ENCODE data around the gene CCDC33. TPM values are rescaled to one million over a fixed set of nuclear protein-coding genes. Genes with fewer than 3 reads are reported as not detected.
A peak's percentile ranks its signal among the peaks of the same experiment; 100 is the strongest.

CCDC33 gene
- total RNA-seq, 1 experiment from 2014 or later, result not detected

GRCh38 chr15:74302821-74303359 is 66.8 kb downstream of the CCDC33 start:
- peak; percentile 70 to 79 for TF ChIP-seq CTCF (IDR thresholded peaks at IDR 0.05; ENCODE audit: insufficient read depth in 1 of 2, low read depth in 1 of 2, low read length in 1 of 2, severe bottlenecking in 1 of 2, unreplicated experiment in 1 of 2)
- H3K4me3 ChIP-seq (ENCODE audit: low read depth, low read length), result no peak overlapping the region
- no peak overlapping the region for H3K4me3 Mint-ChIP-seq (ENCODE audit: unreplicated experiment)
- no peaks in the 10 kb centered on the region for H3K36me3 ChIP-seq (ENCODE audit: control insufficient read depth, insufficient read depth, low read length)
- H3K36me3 Mint-ChIP-seq (ENCODE audit: insufficient read depth, unreplicated experiment), result no peaks in the 10 kb centered on the region
- intact Hi-C loops (cut with micrococcal nuclease; ENCODE audit: unreplicated experiment), result loop anchor here (1.0 kb wide), 1 partner anchor 176 kb away; no protein-coding TSS in a partner anchor
- DNase-seq, result peak; percentile 51 to 66
- peaks cover 43% of the 10 kb centered on the region for H3K27me3 Mint-ChIP-seq (ENCODE audit: insufficient read depth, unreplicated experiment)
- H3K27me3 ChIP-seq (replicated peaks; ENCODE audit: control insufficient read depth, insufficient read depth, low read length), result peaks cover 3% of the 10 kb centered on the region
- no peaks in the 10 kb centered on the region for H3K9me3 Mint-ChIP-seq (ENCODE audit: unreplicated experiment)
- H3K4me1 ChIP-seq, result no peaks in the 10 kb centered on the region
- no peak overlapping the region for H3K27ac Mint-ChIP-seq (ENCODE audit: unreplicated experiment)
- no peaks in the 10 kb centered on the region for H3K9me3 ChIP-seq
- H3K4me1 Mint-ChIP-seq (ENCODE audit: low read depth, unreplicated experiment), result no peaks in the 10 kb centered on the region
- POLR2A ChIA-PET, result no interaction called here
- no TSS peak for BruUV-seq (replicated peaks)
- CTCF ChIA-PET, result no interaction called here

GRCh38 chr15:74303741-74304309 is 67.7 kb downstream of the CCDC33 start:
- CTCF ChIA-PET, result interaction anchor here (0.6 to 1.2 kb wide), 2 partner anchors 19 to 123 kb away, joined by 3 to 4 read pairs; no protein-coding TSS in a partner anchor
- H3K27ac Mint-ChIP-seq (ENCODE audit: unreplicated experiment), result no peak overlapping the region
- H3K9me3 Mint-ChIP-seq (ENCODE audit: unreplicated experiment), result no peaks in the 10 kb centered on the region
- Histone ChIP-seq H3K36me3 (ENCODE audit: control insufficient read depth, insufficient read depth, low read length) (no peaks in the 10 kb centered on the region), H3K27me3 (replicated peaks; ENCODE audit: control insufficient read depth, insufficient read depth, low read length) (peaks cover 3% of the 10 kb centered on the region), H3K4me1 (no peaks in the 10 kb centered on the region), H3K4me3 (ENCODE audit: low read depth, low read length) (no peak overlapping the region), H3K9me3 (no peaks in the 10 kb centered on the region)
- H3K27me3 Mint-ChIP-seq (ENCODE audit: insufficient read depth, unreplicated experiment), result peaks cover 39% of the 10 kb centered on the region
- H3K36me3 Mint-ChIP-seq (ENCODE audit: insufficient read depth, unreplicated experiment), result no peaks in the 10 kb centered on the region
- intact Hi-C loops (cut with micrococcal nuclease; ENCODE audit: unreplicated experiment), result loop anchor here (1.0 kb wide), 1 partner anchor 177 kb away; no protein-coding TSS in a partner anchor
- H3K4me1 Mint-ChIP-seq (ENCODE audit: low read depth, unreplicated experiment), result no peaks in the 10 kb centered on the region
- no peak for TF ChIP-seq CTCF (IDR thresholded peaks at IDR 0.05; ENCODE audit: insufficient read depth in 1 of 2, low read depth in 1 of 2, low read length in 1 of 2, severe bottlenecking in 1 of 2, unreplicated experiment in 1 of 2)
- POLR2A ChIA-PET, result no interaction called here
- BruUV-seq (replicated peaks), result no TSS peak
- no peak for DNase-seq
- no peak overlapping the region for H3K4me3 Mint-ChIP-seq (ENCODE audit: unreplicated experiment)

GRCh38 chr15:74304431-74304830 is 68.3 kb downstream of the CCDC33 start:
- H3K4me1 ChIP-seq, result no peaks in the 10 kb centered on the region
- peaks cover 43% of the 10 kb centered on the region for H3K27me3 Mint-ChIP-seq (ENCODE audit: insufficient read depth, unreplicated experiment)
- H3K4me3 ChIP-seq (ENCODE audit: low read depth, low read length), result no peak overlapping the region
- H3K36me3 ChIP-seq (ENCODE audit: control insufficient read depth, insufficient read depth, low read length), result no peaks in the 10 kb centered on the region
- BruUV-seq (replicated peaks), result no TSS peak
- no peak overlapping the region for H3K4me3 Mint-ChIP-seq (ENCODE audit: unreplicated experiment)
- intact Hi-C loops (cut with micrococcal nuclease; ENCODE audit: unreplicated experiment), result no loop called here
- CTCF ChIA-PET, result interaction anchor here (1.0 to 1.2 kb wide), 2 partner anchors 18 to 179 kb away, joined by 3 to 4 read pairs; no protein-coding TSS in a partner anchor
- no peaks in the 10 kb centered on the region for H3K4me1 Mint-ChIP-seq (ENCODE audit: low read depth, unreplicated experiment)
- POLR2A ChIA-PET, result no interaction called here
- no peak overlapping the region for H3K27ac Mint-ChIP-seq (ENCODE audit: unreplicated experiment)
- DNase-seq, result no peak
- H3K9me3 Mint-ChIP-seq (ENCODE audit: unreplicated experiment), result no peaks in the 10 kb centered on the region
- no peaks in the 10 kb centered on the region for H3K9me3 ChIP-seq
- no peaks in the 10 kb centered on the region for H3K36me3 Mint-ChIP-seq (ENCODE audit: insufficient read depth, unreplicated experiment)
- peaks cover 1% of the 10 kb centered on the region for H3K27me3 ChIP-seq (replicated peaks; ENCODE audit: control insufficient read depth, insufficient read depth, low read length)
- no peak for TF ChIP-seq CTCF (IDR thresholded peaks at IDR 0.05; ENCODE audit: insufficient read depth in 1 of 2, low read depth in 1 of 2, low read length in 1 of 2, severe bottlenecking in 1 of 2, unreplicated experiment in 1 of 2)
